NK-92 (cell line): ENCODE data around the gene PNP.
"Not testable (repeated sequence)": the region's sequence is repeated elsewhere in the genome, so short reads cannot be mapped to it uniquely, and the experiment has no call there.

Experiments
- DNase-seq: peaks from one replicate; lab custom pipeline; 2025; ENCODE audit not compliant: unreplicated experiment; lab: John Stamatoyannopoulos, UW

PNP gene

DNA sequence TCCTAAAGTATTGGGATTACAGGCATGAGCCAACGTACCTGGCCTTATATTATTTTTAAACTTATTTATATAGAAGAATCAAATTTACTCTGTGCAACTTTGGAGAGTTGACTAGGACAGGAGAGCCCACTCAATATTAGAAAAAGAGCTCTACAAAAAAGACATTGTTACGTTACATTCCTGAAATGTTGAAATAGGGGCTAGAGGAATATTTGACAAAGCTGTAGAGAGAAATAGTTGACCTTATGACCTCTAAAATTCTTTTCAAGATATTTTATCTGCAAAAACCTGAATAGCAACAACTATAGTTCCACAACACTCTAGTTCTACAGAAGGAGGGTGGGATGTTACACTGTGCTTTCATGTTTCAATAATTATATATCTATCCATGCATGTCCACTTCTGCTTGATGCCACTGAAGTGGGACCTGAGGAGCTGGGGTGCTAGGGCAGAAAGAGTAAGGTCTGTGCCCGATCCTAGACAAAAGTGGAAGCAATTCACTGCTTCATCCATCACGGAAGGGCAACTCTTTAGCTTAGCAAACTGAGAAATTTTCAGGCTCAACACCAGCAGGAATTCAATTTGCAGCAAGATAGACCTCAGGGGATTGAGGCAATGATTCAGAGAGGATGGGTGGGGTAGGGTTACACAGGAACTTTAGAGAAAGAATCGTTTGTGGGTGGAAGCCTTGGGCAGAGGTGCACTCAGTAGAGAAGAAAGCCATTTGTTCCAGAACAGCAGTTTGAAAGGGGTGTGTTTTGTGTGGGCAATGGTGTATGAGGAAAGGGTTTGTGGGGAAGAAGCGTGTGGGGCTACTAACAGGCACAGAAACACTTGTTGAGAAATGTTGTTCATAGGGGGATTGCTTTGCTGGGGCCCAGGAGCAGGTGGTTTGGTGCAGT is 20.1 kb downstream of the PNP start:
- DNase-seq: no peak

- DNase-seq: no peak
Measured at GRCh38 chr14:20490563-20490962, 21.4 kb downstream of the PNP start.

- no peak for DNase-seq
Measured at GRCh38 chr14:20492486-20492885, 23.3 kb downstream of the PNP start.

- DNase-seq: no peak
Measured at GRCh38 chr14:20493634-20494033, 24.4 kb downstream of the PNP start.

DNA sequence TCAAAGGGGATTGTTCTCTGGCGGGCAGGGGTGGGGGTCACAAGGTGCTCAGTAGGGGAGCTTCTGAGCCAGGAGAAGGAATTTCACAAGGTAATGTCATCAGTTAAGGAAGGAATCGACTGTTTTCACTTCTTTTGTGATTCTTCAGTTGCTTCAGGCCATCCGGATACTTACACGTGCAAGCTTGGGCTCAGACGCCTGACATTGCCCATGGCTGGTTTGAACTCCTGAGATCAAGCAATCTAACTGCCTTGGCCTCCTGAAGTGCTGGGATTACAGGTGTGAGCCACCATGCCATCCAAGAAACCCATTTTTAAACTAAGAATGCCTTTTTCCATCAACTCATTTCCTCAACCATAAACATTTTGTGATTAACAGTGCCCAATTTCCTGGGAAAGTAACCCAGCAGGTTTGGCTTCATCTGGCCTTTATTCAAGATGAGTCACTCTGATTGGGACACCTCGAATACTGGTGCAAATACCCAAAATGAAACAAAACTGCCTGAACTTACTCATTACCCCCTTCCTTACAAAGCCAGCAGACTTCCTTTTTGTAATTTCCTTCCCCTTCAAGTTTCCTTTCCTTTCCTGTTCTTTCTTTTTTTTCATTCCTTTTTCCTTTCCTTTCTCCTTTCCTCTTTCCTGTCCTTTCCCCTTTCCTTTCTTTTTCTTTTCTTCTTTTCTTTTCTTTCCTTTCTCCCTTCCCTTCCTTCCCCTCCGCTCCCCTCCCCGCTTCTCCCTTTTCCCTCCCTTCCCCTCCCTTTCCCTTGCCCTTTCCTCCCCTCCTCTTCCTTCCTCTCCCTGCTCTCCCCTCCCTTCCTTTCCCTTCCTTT is 25.9 kb downstream of the PNP start:
- no peak for DNase-seq

DNA sequence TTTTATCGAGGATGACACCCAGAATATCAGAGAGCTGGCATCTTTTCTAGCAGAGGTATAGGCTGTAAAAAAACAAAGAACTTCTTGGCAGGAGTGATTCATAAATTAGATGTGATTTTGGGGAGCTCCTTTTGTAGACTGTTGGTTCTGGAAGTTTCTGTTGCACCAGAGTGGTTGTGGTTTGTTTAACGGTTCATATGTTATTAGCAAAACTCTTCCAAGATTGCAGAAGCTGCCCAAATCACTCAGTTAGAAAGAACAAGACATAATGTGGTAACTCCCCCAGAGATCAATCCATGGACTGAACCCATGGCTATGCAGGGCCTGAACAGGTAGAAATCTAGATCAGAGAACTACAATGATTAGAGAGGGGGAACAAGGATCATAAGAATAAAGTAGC is 29.4 kb downstream of the PNP start:
- DNase-seq: no peak

DNA sequence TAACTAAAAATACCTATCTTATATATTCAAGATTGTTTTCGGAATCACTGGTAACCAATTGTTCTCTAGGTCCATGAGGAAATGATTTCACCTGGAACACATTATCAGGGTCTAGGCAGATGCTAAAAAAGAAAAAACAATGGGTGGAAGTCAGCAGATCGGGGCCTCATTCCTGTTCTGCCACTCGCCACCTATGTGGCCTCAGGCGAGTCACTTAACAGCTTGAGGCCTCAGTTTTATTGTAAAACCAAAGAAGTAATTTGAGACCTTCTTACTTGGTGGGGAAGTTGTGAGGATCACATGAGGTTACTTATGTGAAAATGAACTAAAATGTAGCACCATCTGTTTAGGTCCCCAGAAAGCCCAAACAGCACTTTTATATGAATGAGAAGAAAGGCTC is 29.9 kb downstream of the PNP start:
- DNase-seq: no peak

- DNase-seq: no peak
Measured at GRCh38 chr14:20499881-20500280, 30.7 kb downstream of the PNP start.

GRCh38 chr14:20501346-20501745 is 32.1 kb downstream of the PNP start:
- DNase-seq: no peak

- no peak for DNase-seq
Measured at GRCh38 chr14:20503898-20504297, 34.7 kb downstream of the PNP start.

GRCh38 chr14:20506276-20506675 is 37.1 kb downstream of the PNP start:
- not testable (repeated sequence) for DNase-seq

- not testable (repeated sequence) for DNase-seq
Measured at GRCh38 chr14:20506752-20507151, 37.5 kb downstream of the PNP start.

- DNase-seq: not testable (repeated sequence)
Measured at GRCh38 chr14:20507537-20507936, 38.3 kb downstream of the PNP start.

GRCh38 chr14:20508367-20508766 is 39.2 kb downstream of the PNP start:
- no peak for DNase-seq

DNA sequence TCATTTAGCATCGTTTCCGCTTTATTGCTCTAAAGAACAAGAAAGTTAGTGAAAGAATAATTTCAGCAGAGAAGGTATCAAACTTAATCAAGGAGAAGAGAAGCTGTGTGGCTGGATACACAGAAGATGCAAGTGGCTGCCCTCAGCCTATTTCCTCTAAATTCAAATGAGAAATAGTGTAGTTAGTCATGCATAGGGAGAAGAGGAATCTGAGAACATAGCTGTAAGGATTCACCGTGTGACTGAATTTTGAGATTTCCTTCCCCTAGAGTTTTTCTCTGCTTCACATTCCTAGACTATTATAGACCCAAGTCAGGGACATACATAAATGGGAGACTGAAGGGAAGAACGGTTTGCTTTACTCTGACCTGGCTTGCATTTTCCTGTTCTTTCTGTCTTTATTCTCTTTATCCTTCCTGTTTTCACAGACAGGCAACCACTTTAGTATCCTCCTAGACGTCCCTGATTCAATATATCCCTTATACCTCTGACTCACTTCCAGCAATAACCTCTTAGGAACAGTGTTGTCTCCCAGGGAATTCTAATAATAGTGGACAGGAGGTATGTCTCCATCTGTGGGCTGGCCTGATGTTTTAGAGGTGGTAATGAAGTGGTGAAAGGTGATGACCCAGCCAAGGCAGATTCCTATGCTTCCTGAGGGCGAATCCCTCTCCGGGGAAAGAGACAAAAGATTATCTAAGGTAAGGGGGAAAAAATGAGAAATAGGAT is 43.1 kb downstream of the PNP start:
- no peak for DNase-seq

DNA sequence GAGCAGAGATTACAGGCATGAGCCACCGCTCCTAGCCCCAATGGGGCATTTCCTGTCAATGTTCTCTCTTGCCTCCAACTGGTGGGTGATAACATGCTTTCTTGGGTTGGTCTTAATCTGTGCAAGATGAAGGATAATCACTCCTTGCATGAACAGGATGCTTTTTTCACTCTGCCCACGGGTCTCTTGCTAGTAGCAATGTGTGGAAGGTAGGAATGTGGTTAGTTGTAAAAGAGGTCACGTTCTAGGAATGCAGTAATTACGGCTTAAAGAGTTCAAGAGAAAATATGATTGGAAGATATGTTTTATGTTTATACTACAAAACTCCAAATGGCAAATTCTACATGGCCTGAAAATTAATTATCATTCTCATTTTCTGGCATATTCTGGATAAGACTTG is 46.6 kb downstream of the PNP start:
- DNase-seq: no peak

DNA sequence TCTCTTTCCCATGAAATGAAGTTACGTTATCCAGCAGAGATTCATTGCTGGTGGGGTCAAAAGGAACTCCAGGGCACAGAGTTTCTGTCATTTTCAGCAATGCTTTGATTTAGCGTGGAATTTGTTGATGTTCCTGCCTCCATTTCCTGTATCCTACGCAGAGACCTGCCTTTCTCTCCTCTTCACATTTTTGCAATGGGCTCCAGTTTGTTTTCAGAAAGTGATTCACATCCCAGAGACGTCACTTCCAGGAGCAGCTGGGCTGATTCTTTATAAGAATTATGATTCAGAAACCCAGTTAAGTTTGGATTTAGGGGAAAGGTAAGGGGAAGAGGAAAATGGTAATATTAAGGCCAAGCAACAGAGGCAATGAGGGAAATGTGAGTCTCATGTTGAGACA is 47.7 kb downstream of the PNP start:
- DNase-seq: no peak

- no peak for DNase-seq
Measured at GRCh38 chr14:20522332-20522731, 53.1 kb downstream of the PNP start.

GRCh38 chr14:20524027-20524426 is 54.8 kb downstream of the PNP start:
- DNase-seq: no peak
